ENCODE results near the gene NKAPD1. TPM values are rescaled to one million over a fixed set of nuclear protein-coding genes. Genes with fewer than 3 reads are reported as not detected.

NKAPD1 gene
- total and polyA plus RNA-seq, 9 of the 15 experiments (the other 6 are each of a cell fraction or from before 2014, with no cell fraction given): 14.1 to 73.5 (median 29.3) TPM

- TF ChIP-seq THRA (IDR thresholded peaks at IDR 0.05) (no peak), ZNF121 (CRISPR knock-in tag; conservative IDR thresholded peaks at IDR 0.05) (peak; percentile 95), MECOM (CRISPR knock-in tag; IDR thresholded peaks at IDR 0.05) (peak; percentile 61; the same call in 1 of the 2 replicates), TBL1XR1 (IDR thresholded peaks at IDR 0.05; ENCODE audit: low read length in 2 of 2) (peak in 1 of 2 experiments; percentile 72; a peak in 2 of 4 replicates), CHD1 (IDR thresholded peaks at IDR 0.05; ENCODE audit: low read length) (no peak), CBX1 (IDR thresholded peaks at IDR 0.05; ENCODE audit: low read depth) (no peak), CEBPZ (IDR thresholded peaks at IDR 0.05; ENCODE audit: borderline replicate concordance, low read depth, low read length) (no peak), ARID1B (IDR thresholded peaks at IDR 0.05) (peak; percentile 85), MTF1 (CRISPR knock-in tag; IDR thresholded peaks at IDR 0.05; ENCODE audit: borderline replicate concordance) (no peak), RCOR1 (IDR thresholded peaks at IDR 0.05; ENCODE audit: borderline replicate concordance in 1 of 2, low read depth in 2 of 2, low read length in 2 of 2) (peak in 1 of 2 experiments; percentile 96; a peak in 2 of 4 replicates), CREB1 (IDR thresholded peaks at IDR 0.05) (peak; percentile 90), CREB1 (CRISPR knock-in tag; IDR thresholded peaks at IDR 0.05) (peak; percentile 78; the same call in 1 of the 2 replicates), HDAC2 (IDR thresholded peaks at IDR 0.05) (peak; percentile 81), ETV6 (IDR thresholded peaks at IDR 0.05; ENCODE audit: borderline replicate concordance in 1 of 2, low read depth in 2 of 2, low read length in 1 of 2) (0 out of 4 replicates have a peak, but pooled peaks of 1 of the 2 experiments have one; percentile 32), ETV6 (CRISPR knock-in tag; IDR thresholded peaks at IDR 0.05; ENCODE audit: borderline replicate concordance) (no peak), FOSL1 (tag; conservative IDR thresholded peaks at IDR 0.05) (peak; percentile 59), ZNF24 (IDR thresholded peaks at IDR 0.05) (0 out of 2 replicates have a peak, but pooled peaks have one; percentile 34), SMAD4 (CRISPR knock-in tag; conservative IDR thresholded peaks at IDR 0.05) (0 out of 2 replicates have a peak, but pooled peaks have one; percentile 18), SMARCA4 (IDR thresholded peaks at IDR 0.05) (peak; percentile 78)
- TF ChIP-seq, protein P1, sequence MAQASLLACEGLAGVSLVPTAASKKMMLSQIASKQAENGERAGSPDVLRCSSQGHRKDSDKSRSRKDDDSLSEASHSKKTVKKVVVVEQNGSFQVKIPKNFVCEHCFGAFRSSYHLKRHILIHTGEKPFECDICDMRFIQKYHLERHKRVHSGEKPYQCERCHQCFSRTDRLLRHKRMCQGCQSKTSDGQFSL (CRISPR knock-in tag; IDR thresholded peaks at IDR 0.05): no peak
- TF ChIP-seq, protein P1 (tag; IDR thresholded peaks at IDR 0.05): no peak
Observed at GRCh38 chr11:112097734-112098528, 23.8 kb downstream of the NKAPD1 start (continued).
